NCI-H82 treated with DMSO at 0.1 percent for 48 hours (cell line): ENCODE measurements around the gene WHRN.

ENCODE experiments used
- DNase-seq: peaks from one replicate; lab custom pipeline; 2025; ENCODE audit not compliant: unreplicated experiment; lab: John Stamatoyannopoulos, UW

The WHRN gene

DNA sequence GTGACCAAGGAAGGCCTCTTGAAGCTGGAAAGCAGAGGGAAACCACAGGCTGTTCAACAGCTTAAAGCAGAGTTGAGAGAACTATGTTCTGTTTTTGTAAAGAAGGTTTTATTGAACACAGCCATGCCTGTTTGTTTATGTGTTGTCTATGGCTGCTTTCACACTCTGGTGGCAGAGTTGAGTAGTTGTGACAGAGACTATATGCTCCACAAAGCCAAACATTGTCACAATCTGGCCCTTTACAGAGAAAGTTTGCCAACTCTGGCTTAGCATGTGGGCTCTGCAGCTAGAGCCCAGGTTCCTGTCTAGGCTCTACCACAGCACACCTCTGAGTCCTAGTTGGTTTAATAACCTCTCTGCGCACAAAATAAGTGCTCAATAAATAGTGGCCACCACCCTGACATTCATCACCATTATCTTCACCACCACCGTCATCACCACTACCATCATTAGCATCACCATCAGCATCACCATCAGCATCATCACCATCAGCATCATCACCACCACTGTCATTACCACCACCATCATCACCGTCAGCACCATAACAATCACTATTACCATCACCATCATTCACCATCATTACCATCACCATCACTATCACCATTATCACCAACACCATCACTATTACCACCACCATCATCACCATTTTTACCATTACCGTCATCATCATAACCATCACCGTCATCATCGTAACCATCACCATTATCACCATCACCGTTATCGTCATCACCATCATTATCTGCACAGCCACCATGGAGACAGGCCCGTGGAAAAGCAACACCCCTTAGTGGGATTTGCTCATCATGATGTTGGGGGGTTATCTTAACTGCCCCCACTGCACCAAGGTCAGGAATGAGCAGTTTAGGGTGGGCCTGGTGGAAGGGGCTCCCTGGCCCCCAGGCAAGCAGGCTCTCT, 135.8 kb downstream of the WHRN start:
- DNase-seq = no peak

DNA sequence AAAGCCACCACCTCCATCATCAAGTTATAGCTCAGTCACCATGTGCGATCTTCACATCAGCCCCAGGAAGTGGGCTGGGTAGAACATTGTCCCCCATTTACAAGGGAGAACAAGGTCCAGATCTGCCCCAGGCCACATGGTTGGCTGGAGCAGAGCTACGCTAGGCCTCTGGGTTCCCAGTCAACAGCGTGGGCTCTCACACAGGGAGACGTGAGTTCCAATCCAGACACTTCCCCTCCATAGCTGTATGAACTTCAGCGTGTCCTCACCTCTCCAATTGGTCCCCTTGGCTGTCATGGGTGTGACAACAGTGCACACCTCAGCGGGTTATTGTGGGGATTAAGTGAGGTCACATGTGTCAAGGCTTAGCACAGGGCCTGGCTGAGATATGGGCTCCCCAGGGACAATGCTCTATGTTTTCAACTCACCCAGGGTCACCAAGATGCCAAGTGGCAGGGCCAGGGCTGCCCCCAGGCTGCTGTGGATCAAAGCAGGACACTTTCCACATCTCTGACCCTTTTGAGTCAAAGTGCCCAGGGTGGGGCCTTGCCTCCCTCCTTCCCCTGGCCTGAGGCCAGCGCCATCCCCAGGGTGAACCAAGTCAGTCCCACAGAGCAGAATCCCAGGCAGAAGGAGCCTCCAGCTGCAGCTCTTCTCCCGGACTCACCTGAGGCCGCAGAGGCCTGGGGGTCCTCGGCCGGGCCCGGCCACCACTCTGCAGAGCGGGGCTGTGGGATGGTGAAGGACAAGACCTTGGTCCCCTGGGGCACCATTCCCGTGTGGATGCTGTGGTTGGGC, 137.3 kb downstream of the WHRN start:
- DNase-seq = peak; percentile 17

DNA sequence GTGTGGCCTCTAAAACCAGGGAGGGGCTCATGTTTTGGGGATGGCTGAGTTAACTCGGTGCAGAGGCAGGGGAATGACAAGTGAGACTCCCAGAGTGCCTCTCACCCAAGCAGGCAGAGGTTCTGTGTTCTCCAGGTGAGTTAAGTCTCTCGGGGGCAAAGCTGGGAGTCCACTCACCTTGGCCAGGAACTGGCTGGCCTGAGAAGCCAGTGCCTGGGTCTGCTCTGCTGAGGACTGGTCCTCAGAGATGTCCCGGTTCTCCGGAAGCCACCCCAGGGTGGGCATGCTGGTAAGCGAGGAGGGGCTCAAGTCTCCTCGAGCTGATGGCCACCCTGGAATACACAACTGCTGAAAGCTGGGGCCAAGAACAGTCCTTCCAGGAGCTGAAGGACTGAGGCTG, 137.9 kb downstream of the WHRN start:
- DNase-seq = no peak

DNA sequence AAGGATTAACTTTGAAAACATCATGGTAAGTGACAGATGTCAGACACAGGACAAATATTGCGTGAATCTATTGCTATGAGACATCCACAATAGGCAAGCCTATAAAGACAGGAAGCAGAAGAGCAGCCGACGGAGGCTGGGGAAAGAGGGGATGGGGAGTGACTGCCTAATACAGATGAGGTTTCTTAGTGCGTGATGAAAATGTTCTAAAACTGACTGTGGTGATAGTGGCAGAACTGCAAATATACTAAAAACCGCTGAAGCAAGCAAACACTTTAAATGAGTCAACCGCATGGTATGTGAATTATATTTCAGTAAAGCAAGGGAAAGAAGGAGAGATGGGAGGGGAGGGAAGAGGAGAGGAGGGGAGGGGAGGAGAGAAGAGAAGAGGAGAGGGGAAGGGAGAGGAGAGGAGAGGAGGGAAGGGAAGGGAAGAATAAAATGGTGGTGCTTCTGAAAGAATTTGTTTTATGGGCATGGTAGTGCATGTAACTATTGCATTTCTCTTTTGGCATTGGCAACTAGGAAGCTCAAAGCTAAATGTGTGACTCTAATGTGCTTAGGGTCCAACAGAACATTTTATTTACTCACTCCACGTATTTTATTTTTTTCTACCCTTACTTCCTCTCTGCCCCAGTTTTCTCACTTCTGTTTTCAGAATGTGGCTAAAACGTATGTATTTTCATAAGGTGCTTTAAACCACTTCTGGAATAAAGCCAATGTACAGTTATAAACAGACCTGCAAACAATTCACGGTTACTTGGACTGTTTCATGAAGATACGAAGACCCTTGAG, 138.7 kb downstream of the WHRN start:
- DNase-seq = no peak

DNA sequence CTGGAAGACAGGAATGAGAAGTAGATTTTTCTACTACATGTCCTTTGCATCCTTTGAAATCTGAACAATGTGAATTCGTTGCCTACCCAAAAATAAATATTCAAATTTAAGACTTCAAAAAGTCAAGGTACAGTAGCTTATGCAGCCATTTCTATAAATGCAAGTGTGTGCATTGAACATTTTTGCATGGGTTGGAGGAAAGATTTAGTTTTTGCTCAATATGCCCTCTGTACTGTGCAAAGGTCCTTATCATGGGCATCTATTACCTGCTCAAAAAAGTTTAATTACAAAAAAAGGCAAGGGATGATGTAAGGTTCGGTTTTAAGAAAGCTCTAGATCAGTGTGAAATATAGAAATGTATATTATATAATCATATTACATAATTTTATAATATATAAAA, 140.1 kb downstream of the WHRN start:
- no peak for DNase-seq

DNA sequence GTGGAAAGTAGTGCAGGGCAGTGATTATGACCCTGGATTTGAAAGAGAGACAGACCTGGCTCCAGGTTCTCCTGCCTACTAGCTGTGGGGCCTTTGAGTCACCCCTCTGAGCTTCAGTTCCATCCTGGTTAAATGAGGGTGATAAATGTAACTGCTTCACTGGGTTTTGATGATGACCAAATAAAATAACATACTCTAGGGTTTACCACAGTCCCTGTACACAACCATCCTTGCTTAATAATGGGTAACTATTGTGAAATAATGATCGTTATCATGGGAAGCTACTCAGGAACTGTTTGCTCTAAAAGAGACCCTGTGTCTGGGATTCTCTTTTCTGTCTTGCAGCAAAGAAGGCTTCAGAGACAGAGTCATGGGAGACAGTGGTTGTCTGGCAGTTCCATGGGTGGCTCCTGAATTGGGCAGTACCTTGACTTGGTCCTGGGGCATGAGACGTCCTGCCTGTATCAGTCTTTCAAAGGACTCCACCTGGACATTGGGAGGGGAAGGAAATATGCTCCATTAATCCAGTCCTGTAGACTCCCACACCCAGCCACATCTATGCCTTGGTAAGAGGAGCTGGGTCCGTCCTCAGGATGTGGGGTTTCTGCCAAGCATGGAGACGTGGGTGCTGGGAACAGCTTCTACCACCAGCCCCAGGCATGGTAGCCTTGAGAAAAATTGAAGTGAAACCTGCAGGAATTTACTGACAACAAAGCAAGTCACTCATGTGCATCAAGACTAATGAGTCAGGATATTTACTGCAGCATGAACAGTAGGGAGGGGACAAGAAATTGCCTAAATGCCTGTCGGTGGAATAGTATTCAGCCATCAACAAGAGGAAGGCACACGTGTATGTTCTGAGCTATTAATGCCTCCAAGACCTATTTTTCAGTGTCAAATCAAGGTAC, 140.9 kb downstream of the WHRN start:
- no peak for DNase-seq

DNA sequence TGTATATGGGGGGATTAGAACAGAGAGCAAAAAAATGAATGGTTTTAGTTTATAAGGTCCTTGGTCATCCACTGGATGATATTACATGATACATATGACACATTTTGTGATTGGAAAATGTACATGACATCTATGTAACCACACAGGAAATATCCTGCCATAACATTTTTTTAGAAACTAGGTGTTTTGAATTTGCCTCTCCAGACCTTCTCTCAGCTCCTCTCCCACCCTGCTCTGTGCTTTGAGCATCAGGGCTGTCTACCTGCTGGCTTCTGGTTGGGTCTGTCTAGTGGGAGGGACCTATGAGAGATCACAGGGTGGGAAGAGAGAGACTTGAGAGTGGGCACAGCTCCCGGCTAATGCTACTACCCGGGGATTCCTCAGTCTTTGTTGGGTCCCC, 141.8 kb downstream of the WHRN start:
- DNase-seq = no peak

DNA sequence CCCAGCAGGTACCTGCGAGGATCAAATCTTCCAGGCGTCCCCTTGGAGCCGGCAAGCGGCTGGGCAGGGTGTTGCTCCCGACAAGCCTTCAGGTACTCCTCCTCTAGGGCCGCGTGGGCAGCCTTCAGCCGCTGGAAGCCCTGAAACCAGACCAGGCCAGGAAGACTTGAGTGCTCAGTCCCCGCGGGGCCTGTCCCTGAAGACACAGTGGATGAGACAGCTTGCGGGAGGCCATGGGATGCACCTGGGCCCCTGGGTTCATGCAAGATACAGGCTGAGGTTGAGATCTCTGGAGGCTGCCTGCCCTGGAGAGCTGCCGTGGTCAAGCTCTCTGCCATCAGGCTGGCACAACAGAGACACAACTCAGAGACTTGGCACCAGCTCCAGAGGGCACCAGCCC, 142.9 kb downstream of the WHRN start:
- DNase-seq = no peak

DNA sequence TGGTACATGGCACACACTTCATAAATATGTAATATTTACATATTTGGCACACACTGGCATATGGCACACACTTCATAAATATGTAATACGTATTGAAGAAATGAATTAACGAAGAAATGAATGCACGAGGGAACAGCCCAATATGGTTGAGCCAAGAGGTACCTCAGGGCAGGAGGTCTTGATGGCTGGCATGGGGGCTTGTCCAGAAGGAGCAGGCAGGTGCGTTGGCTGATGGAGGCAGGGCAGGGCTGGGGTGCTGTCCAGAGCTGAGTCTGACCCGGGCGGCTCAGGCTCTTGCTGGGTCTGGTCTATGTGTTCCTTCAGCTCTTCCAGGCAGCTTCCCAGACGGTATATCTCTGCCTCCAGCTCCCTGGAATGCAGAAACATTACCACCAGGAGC, 143.7 kb downstream of the WHRN start:
- no peak for DNase-seq

DNA sequence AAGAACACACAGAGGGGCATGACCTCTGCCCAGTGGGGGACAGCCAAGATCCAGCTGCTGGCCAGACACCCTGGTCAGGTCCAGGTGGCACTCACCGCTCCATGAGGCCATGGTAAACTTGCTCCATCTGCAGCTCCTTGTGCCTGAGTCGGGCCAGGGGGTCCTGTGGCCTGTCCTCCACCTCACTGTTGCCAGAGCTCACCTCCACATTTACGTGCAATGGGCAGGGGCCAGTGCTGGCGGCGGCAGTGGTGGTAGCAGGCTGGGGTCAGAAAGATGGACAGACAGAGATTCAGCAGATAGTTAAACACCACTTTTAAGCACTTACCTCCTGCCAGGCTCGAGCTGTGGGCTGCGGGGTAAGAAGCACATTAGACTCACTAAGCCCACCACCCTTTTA, 145.5 kb downstream of the WHRN start:
- no peak for DNase-seq

DNA sequence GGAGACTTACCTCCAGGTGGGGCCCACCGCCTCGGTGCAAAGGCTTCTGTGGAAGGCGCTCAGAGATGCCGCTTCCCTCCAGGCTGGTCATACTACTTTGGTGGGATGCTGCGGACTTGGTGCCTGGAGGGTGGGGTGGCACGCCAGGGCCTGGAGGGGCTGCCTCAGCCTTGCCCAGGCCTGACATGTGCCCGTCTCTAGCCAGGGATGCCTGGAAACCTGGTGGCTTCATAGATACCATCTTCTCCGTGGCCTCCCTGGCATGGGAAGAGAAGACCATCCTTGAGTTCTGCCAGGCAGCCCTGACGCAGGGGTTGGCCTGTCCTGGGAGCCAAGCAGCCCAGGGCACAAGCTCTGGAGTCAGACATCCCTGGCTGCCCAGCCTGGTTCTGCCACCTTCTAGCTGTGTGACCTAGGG, 147.4 kb downstream of the WHRN start:
- DNase-seq = no peak

DNA sequence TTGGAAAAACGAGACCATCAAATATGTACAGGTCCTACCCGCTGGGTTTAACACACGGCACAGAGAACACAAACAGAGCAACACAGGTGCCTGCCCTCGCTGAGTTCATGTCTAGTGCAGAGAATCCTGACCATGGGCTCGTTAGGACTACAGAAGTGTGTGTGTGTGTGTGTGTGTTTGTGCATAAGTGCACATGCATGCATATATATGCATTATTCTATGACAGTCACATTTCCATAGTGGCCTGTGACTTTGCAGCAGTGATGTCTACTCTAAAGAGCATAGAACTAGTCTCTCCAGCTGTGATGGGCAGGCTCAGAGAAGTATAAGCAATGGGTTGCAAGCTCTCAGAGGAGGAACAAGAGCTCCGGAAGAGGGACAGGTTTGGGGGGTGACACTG, 147.9 kb downstream of the WHRN start:
- DNase-seq = no peak

DNA sequence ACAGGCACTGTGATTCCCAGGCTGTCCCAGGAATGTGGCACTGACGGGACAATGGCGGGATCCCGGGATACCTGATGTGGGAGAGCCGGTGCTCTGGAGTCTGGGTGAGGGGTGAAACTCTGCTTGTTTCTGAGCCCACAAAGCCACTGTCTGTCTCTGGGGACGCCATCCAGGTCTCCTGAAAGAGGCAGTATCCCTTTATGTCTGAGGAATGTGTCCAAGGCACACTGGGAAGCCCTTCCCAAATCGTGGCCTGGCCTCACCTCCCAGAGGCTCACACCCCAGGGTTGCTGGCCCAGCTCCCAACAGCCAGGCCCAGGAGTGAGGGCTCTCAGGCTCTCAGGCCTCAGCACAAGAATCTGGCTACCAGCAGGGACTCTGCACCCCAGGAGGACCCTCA, 148.5 kb downstream of the WHRN start:
- DNase-seq = no peak

DNA sequence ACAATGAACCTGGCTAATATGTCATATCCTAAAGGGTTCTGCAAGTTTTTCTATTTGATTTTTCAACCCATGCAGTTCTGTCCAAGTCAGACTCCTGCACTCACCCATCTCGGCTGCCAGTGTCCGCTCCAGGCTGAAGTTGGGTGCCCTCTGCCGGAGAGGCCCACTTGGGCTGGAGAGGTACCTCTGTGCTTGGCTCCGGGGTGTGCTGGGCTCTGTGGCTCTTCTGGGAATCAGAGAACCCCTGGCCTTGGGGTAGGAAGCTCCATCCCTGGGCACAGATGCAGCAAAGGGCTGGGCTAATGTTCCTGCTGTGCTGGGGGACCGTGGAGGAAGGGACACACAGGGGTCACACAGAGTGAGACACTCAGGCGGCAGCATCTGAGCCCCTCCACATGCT, 149.5 kb downstream of the WHRN start:
- no peak for DNase-seq
